ENCODE data around the gene C11orf91. TPM values are rescaled to one million over a fixed set of nuclear protein-coding genes. Genes with fewer than 3 reads are reported as not detected.

Gene C11orf91, protein sequence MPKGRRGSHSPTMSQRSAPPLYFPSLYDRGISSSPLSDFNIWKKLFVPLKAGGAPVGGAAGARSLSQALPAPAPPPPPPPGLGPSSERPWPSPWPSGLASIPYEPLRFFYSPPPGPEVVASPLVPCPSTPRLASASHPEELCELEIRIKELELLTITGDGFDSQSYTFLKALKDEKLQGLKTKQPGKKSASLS
- total RNA-seq (2022; extraction: Qiagen RNA extraction; ENCODE audit: low read depth) = 0.35 to 1.6 TPM (median 1.0 TPM) in 5 replicates

DNA sequence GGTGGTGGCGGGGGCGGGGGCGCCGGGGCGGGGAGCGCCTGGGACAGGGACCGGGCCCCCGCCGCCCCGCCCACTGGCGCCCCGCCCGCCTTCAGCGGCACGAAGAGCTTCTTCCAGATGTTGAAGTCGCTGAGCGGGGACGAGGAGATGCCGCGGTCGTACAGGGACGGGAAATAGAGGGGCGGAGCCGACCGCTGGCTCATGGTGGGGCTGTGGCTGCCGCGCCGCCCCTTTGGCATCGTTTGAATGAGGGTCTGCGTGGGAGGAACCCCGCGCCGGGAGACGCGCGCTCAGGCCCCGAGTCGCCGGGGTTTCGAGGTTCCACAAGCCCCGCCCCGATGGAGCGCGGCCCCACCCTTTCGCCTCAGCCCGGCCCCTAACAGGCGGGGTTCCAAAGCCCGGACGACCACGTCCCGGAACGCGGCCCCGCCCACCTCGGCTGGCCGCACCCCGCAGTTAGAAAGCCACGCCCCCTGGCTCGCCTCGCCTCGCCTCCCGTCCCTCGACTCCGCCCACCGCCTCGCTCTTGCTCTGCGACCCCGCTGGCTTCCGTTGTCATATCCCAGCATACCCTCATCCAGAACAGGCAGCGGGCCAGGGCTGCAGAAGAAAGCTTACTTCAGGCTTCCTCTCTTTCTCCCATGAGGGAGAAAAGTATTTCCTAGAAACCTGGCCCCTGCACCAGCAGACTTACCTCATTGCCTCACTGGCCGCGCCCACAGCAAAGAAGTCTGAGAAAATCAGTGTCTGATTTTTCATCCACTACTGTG lies at the start of gene C11orf91:
TSS of gene C11orf91 (minus strand) at position 325 of the 770 bp plus-strand sequence. CDS start at position 239, 86 bp downstream.

DNA sequence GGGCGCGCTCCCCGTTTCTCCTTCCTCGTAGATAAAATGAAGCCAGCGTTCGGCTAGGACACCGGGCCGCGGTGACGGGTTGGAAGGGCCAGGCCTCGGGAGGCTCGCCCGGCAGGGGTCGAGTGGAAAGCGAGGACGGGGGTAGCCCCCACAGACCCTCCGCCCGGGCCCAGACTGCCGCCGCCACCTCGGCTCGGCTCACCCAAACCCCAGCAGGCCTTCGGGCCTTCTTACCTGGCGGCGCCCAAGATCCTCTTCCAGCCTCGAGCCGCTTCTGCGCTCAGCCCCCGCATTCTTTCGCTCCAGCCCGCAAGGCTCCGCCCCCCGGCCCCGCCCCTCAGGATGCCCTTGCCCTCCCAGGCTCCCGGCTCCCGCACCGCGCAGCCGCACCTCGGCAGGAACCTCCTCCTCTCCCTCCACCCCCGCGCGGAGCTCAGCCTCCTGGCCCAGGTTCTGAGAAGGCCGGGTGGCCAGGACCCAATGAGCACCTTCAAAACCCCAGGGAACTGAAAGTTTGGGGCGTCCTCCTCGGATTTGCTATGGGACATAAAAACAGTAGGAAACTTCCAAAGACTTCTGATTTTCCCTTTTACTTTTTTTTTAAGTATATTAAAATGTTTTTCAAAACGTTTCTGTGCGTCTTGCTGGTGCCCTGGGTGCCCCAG lies 35.7 kb upstream of the C11orf91 start, which contains the start of gene CD59:
TSS of gene CD59 (minus strand) at position 276 of the 665 bp plus-strand sequence. CDS start 13,978 bp downstream, outside the sequence.

Other genes starting within 250 kb of the C11orf91 start
- gene CD59, start 35.6 kb upstream of the C11orf91 start, total RNA-seq (2022; extraction: Qiagen RNA extraction; ENCODE audit: low read depth) = 718 to 904 TPM (median 814 TPM) in 5 replicates
- 23.2 to 29.7 TPM (median 28.2 TPM) in 5 replicates for gene FBXO3, start 73.7 kb upstream of the C11orf91 start, total RNA-seq (2022; extraction: Qiagen RNA extraction; ENCODE audit: low read depth)
- gene LMO2, start 191.2 kb upstream of the C11orf91 start, total RNA-seq (2022; extraction: Qiagen RNA extraction; ENCODE audit: low read depth) = 0.44 to 0.85 TPM (median 0.51 TPM) in 5 replicates